ENCODE data around the gene HOXD4. TPM values are rescaled to one million over a fixed set of nuclear protein-coding genes. Genes with fewer than 3 reads are reported as not detected.

Gene HOXD4
- total and polyA plus RNA-seq, 12 donors = 0.13 to 1.6 (median 0.40) TPM; not detected in 2

- intact Hi-C loops (cut with DNase I) = loop anchor here (1.0 to 5.0 kb wide), 15 partner anchors 127 to 672 kb away; partner anchors contain the start of gene MTX2 (in 1 of the 10)
- Histone ChIP-seq H3K27me3 (peaks cover 22 to 100% (median 98%) of the 10 kb centered on the region in 7 donors), H3K4me3 (peak overlapping the region; percentile 11 to 65 (median 46)), H3K36me3 (no peaks in the 10 kb centered on the region), H3K4me1 (peaks cover 0 to 24% (median 18%) of the 10 kb centered on the region in 9 donors), H3K9me3 (no peaks in the 10 kb centered on the region), H3K27ac (peak overlapping the region in 3 of 10 donors; percentile 35 to 57 (median 56))
- DNase-seq (peak; percentile 49 to 69), ATAC-seq (peak; percentile 91 to 96 (median 94))
- TF ChIP-seq CTCF (IDR thresholded peaks at IDR 0.05) = peak; percentile 77 to 99 (median 93)
- WGBS, 2 donors = 9% methylated on average over 43 to 48 of the region's 48 CpGs
Measured at GRCh38 chr2:176140513-176141317, 10.6 kb upstream of the HOXD4 start.

GRCh38 chr2:176142281-176142680 is 9.1 kb upstream of the HOXD4 start:
- ATAC-seq (no peak), DNase-seq (no peak)
- TF ChIP-seq CTCF (IDR thresholded peaks at IDR 0.05) = no peak
- Histone ChIP-seq H3K27ac (no peak overlapping the region), H3K9me3 (no peaks in the 10 kb centered on the region), H3K27me3 (peaks cover 17 to 100% (median 99%) of the 10 kb centered on the region in 7 donors), H3K36me3 (no peaks in the 10 kb centered on the region), H3K4me3 (no peak overlapping the region), H3K4me1 (peaks cover 0 to 15% (median 11%) of the 10 kb centered on the region in 9 donors)
- 89 to 96% methylated on average over 2 of the region's 2 CpGs for WGBS, 2 donors
- intact Hi-C loops (cut with DNase I) = loop anchor here in 9 of 10 donors (2.0 to 5.0 kb wide), 9 partner anchors 125 to 670 kb away; partner anchors contain the start of gene MTX2 (in 1 of the 9)

- TF ChIP-seq CTCF (IDR thresholded peaks at IDR 0.05) = no peak
- Histone ChIP-seq H3K27me3 (peaks cover 26 to 100% (median 99%) of the 10 kb centered on the region in 7 donors), H3K27ac (no peak overlapping the region), H3K36me3 (no peaks in the 10 kb centered on the region), H3K9me3 (no peaks in the 10 kb centered on the region), H3K4me3 (no peak overlapping the region), H3K4me1 (peaks cover 0 to 8% (median 6%) of the 10 kb centered on the region in 9 donors)
- 40 to 52% methylated on average over 4 of the region's 4 CpGs for WGBS, 2 donors
- DNase-seq = no peak
- ATAC-seq = no peak
- intact Hi-C loops (cut with DNase I) = no loop called here
Measured at GRCh38 chr2:176145085-176145969, 6.0 kb upstream of the HOXD4 start.

- 31 to 35% methylated on average over 6 of the region's 6 CpGs for WGBS, 2 donors
- ATAC-seq (no peak), DNase-seq (no peak)
- Histone ChIP-seq H3K27me3 (peaks cover 32 to 100% (median 99%) of the 10 kb centered on the region in 7 donors), H3K4me3 (no peak overlapping the region), H3K9me3 (no peaks in the 10 kb centered on the region), H3K27ac (no peak overlapping the region), H3K36me3 (no peaks in the 10 kb centered on the region), H3K4me1 (no peaks in the 10 kb centered on the region)
- intact Hi-C loops (cut with DNase I) = no loop called here
- TF ChIP-seq CTCF (IDR thresholded peaks at IDR 0.05) = no peak
Measured at GRCh38 chr2:176146101-176146500, 5.2 kb upstream of the HOXD4 start.

Measured in heart right ventricle (tissue), 16 donors.